Lower lobe of right lung (tissue), 2 donors: Measurements from ENCODE around the gene BEST2. TPM values are rescaled to one million over a fixed set of nuclear protein-coding genes. Genes with fewer than 3 reads are reported as not detected.
"Not testable (repeated sequence)": the region's sequence is repeated elsewhere in the genome, so short reads cannot be mapped to it uniquely, and the experiment has no call there.

Source experiments
- ATAC-seq, 2 donors: fragments of 200-7000 bp; cut with Tn5 transposase; one replicate each; pipeline ENCODE4 v1.9.1; 2020 to 2022; ENCODE audit warnings: mild to moderate bottlenecking in 2 of 2, moderate library complexity in 2 of 2
- DNase-seq: peaks from one replicate; pipeline ENCODE4 v3.0.0-alpha.2; 2020
- H3K27ac ChIP-seq: fragments of 200-600 bp; one replicate; pipeline ENCODE4 v1.8.0; 2022
- H3K27me3 ChIP-seq: fragments of 200-600 bp; one replicate; pipeline ENCODE4 v1.8.0; 2022; ENCODE audit warnings: low read depth
- H3K36me3 ChIP-seq: fragments of 200-600 bp; one replicate; pipeline ENCODE4 v1.8.0; 2022; ENCODE audit warnings: mild to moderate bottlenecking
- H3K4me1 ChIP-seq: fragments of 200-600 bp; one replicate; pipeline ENCODE4 v1.8.0; 2022
- H3K4me3 ChIP-seq: fragments of 200-600 bp; one replicate; pipeline ENCODE4 v1.8.0; 2022; ENCODE audit warnings: mild to moderate bottlenecking
- H3K9me3 ChIP-seq: fragments of 200-600 bp; one replicate; pipeline ENCODE4 v1.8.0; 2022
- CTCF ChIP-seq: fragments of 200-600 bp; IDR thresholded peaks from one replicate; pipeline ENCODE4 v1.8.0; 2022; ENCODE audit warnings: antibody characterized with exemption, mild to moderate bottlenecking
- intact Hi-C: fragments of 100-400 bp; cut with DNase I; formaldehyde crosslinking; loops from one replicate; pipeline ENCODE4 v1.11.0; 2022
- total RNA-seq: library from RNA; stranded (reverse); fragmentation: NEBNext Ultra II Directional; extraction: Animal tissue kit (Norgen Biotek cat#: 25700); gene quantifications from one replicate; pipeline ENCODE4 v1.2.1, GENCODE V29; 2021
- donor health status: DM: no; HTN: yes; CAD: no; lungs with severe emphysema.

Gene BEST2
- total RNA-seq, 1 donor from 2014 or later, result not detected

DNA sequence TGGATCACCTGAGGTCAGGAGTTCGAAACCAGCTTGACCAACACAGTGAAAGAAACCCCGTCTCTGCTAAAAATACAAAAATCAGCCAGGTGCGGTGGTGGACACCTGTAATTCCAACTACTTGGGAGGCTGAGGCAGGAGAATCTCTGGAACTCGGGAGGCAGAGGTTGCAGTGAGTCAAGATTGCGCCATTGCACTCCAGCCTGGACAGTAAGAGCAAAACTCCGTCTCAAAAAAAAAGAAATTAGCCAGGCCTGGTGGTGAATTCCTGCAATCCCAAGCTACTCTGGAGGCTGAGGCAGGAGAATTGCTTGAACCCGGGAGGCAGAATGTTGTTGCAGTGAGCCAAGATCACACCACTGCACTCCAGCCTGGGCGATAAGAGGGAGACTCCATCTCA, 43.0 kb upstream of the BEST2 start:
- no peaks in the 10 kb centered on the region for H3K9me3 ChIP-seq
- H3K36me3 ChIP-seq, result peaks cover 95% of the 10 kb centered on the region
- no peaks in the 10 kb centered on the region for H3K4me1 ChIP-seq
- no peak for DNase-seq
- no peak for TF ChIP-seq CTCF
- ATAC-seq, result no peak
- H3K27me3 ChIP-seq, result no peaks in the 10 kb centered on the region
- no peak overlapping the region for H3K4me3 ChIP-seq
- intact Hi-C loops, result no loop called here
- no peak overlapping the region for H3K27ac ChIP-seq

- Histone ChIP-seq H3K27me3 (no peaks in the 10 kb centered on the region), H3K4me3 (no peak overlapping the region), H3K36me3 (peaks cover 95% of the 10 kb centered on the region), H3K27ac (no peak overlapping the region), H3K9me3 (no peaks in the 10 kb centered on the region), H3K4me1 (no peaks in the 10 kb centered on the region)
- ATAC-seq, result no peak
- intact Hi-C loops, result no loop called here
- DNase-seq, result no peak
- TF ChIP-seq CTCF, result no peak
Observed at GRCh38 chr19:12711187-12711586, 40.4 kb upstream of the BEST2 start.

DNA sequence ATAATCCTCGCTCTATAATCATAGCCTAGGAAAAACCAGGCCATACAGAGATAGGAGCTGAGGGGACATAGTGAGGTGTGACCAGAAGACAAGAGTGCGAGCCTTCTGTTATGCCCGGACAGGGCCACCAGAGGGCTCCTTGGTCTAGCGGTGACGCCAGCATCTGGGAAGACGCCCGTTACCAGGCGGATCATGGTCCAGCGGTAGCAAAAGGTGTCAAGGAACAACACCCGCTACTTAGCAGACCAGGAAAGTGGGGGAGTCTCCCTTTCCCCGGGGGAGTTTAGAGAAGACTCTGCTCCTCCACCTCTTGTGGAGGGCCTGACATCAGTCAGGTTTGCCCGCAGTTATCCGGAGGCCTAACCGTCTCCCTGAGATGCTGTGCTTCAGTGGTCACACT, 39.5 kb upstream of the BEST2 start:
- H3K4me3 ChIP-seq, H3K4me1 ChIP-seq, H3K9me3 ChIP-seq, H3K27me3 ChIP-seq, DNase-seq, intact Hi-C loops, H3K27ac ChIP-seq, ATAC-seq: not testable (repeated sequence)
- TF ChIP-seq CTCF, result peak; percentile 28
- peaks cover 95% of the 10 kb centered on the region for H3K36me3 ChIP-seq

DNA sequence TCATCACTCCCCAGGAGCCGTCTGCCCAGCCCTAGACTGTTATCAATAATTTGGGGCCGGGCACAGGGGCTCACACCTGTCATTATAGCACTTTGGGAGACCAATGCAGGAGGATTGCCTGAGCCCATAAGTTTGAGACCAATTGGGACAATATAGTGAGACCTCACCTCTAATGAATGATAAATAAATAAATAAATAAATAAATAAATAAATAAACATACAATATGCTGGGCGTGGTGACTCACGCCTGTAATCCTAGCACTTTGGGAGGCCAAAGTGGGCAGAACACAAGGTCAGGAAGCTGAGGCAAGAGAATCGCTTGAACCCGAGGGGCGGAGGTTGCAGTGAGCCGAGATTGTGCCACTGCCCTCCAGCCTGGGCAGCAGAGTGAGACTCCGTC, 38.3 kb upstream of the BEST2 start:
- intact Hi-C loops, H3K9me3 ChIP-seq, H3K27ac ChIP-seq, H3K27me3 ChIP-seq, ATAC-seq, H3K4me3 ChIP-seq, DNase-seq, H3K4me1 ChIP-seq: not testable (repeated sequence)
- peaks cover 95% of the 10 kb centered on the region for H3K36me3 ChIP-seq

- no peak overlapping the region for H3K4me3 ChIP-seq
- peaks cover 86% of the 10 kb centered on the region for H3K36me3 ChIP-seq
- H3K27ac ChIP-seq, result no peak overlapping the region
- H3K9me3 ChIP-seq, result no peaks in the 10 kb centered on the region
- no peaks in the 10 kb centered on the region for H3K27me3 ChIP-seq
- DNase-seq, result no peak
- TF ChIP-seq CTCF, result no peak
- ATAC-seq, result peak in 1 of 2 donors; percentile 13
- peaks cover 3% of the 10 kb centered on the region for H3K4me1 ChIP-seq
- intact Hi-C loops, result no loop called here
Observed at GRCh38 chr19:12715102-12715501, 36.5 kb upstream of the BEST2 start.

DNA sequence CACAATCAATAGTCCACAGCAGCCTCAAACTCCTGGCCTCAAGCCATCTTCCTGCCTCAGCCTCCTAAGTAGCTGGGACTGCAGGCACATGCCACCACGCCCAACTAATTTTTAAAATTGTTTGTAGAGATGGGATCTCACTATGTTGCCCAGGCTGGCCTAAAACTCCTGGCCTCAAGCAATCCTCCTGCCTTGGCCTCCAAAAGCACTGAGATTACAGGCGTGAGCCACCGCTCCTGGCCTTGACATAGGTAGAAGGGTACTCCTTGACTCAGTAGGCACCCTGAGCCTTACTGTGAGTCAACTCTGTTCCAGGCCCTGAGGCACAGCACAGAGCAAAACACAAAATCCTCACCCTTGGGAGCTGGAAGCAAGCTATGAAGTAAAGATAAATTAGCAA, 35.7 kb upstream of the BEST2 start:
- intact Hi-C loops, result no loop called here
- Histone ChIP-seq H3K4me1 (peaks cover 12% of the 10 kb centered on the region), H3K36me3 (peaks cover 78% of the 10 kb centered on the region)

More for the DNA sequence above, 35.7 kb upstream of the BEST2 start:
- Histone ChIP-seq H3K27ac (no peak overlapping the region), H3K27me3 (no peaks in the 10 kb centered on the region), H3K4me3 (no peak overlapping the region), H3K9me3 (no peaks in the 10 kb centered on the region)
- DNase-seq, result no peak
- no peak for ATAC-seq
- TF ChIP-seq CTCF, result no peak
